ENCODE results near the gene HTN3.
"Not testable (repeated sequence)": the region's sequence is repeated elsewhere in the genome, so short reads cannot be mapped to it uniquely, and the experiment has no call there.

The HTN3 gene

DNA sequence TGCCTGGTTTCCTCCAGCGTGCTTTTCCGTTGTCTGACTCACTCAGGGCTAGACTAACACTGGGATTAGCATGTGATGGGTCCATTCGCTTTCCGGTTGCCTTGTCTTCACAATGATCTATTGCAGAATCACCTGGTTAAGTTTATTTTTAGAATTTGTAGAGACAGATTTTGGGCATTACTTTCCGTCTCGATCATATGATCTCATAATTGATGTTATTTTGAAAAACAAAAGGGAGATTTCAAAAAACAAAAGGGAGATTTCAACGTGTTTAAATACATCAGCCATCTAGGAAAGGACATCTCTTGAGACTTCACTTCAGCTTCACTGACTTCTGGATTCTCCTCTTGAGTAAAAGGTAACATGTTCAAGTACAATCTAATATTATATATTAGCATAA is at the start of gene HTN3:
HTN3 (plus strand) TSS at position 301 of the 400 bp plus-strand sequence. CDS start 2,282 bp downstream, outside the sequence.
- not testable (repeated sequence) for DNase-seq

DNA sequence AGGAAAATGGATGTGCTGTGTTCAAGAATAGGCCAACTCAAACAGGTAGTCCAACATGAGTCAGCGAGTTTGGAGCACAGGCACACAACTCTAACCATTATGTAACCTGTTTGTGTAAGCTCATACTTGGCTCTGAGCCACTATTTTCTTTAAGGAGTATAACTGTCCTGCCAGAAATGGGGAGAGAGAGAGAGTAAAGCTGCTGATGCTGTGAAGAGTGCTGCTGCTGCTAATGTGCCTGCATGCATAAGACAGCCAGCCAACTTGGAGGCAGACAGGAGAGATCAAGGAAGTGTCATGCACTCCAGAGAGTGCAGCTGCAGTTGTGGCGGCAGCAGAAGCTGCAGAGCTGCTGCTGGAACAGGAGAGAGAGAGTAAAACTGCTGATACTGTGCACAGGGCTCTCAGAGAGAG is 44.2 kb upstream of the HTN3 start:
- DNase-seq, result no peak

DNA sequence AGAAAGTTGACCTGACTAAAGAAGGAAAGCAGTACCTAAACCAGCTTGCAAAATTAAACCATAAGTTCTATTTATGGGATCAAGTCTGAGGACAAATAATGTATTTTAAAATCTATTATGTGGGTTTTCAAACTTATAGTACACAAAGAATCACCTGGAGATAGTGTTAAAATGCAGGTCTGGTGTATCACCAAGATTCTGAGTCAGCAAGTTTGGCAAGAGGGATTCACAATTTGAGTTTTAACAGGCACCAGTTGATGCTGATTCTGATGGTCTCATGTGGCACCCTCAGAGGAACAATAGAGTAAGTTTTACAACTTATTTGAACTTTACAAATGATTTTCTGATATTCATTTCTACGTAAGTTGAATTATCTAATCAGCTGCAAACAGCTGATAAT is 41.6 kb upstream of the HTN3 start:
- no peak for DNase-seq

DNA sequence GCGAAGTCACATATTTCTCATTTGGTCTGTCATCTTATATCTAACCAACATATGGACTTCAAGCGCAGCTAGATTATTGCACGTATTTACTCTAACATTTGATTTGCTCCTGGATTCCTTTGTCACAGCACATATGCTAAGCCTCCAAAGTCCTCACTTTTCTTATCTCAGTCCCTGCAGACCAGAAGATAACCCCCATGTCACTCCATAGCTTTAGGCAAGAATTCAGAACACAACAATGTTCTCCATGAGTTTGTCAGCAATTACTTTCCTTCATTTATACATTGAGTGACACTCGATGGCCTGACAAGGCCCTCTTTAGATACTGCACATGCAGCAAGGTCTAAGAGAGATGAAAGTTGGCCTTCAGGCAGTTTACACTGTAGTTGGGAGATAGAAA is 37.2 kb upstream of the HTN3 start:
- no peak for DNase-seq

DNA sequence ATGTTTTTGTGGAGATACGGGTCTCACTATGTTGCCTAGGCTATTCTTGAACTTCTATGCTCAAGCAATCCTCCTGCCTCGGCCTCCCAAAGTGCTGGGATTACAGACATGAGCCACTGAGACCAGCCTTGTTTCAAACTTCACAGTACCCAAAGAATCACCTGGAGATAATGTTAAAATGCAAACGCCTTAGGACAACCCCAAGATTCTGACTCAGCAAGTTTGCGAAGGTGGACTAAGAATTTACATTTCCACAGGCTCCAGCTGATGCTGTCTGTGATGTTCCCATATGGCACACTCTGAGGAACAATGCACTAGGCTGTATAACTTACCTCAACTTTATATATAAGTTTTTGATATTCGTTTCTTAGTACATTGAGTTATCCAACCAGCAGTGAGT is 33.5 kb upstream of the HTN3 start:
- no peak for DNase-seq

DNA sequence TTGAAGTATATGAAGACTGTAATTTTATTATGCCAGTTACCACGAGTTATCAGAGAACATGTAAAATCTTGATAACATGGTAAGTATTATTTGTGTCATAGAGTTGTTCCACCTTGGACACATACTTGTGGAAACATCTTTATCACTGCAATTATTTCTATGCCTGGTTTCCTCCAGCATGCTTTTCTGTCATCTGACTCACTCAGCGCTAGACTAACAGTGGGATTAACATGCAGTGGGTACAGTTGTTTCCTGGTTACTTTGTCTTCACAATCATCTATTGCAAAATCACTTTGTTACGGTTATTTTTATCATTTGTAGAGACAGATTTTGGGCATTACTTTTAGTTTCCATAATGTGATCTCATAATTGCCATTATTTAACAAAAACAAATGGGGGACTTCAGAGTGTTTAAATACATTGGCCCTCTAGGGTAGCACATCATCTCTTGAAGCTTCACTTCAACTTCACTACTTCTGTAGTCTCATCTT is 32.7 kb upstream of the HTN3 start, which contains the start of gene STATH:
STATH (plus strand) TSS at position 441 of the 491 bp plus-strand sequence. CDS start 2,472 bp downstream, outside the sequence.
- DNase-seq, result no peak

DNA sequence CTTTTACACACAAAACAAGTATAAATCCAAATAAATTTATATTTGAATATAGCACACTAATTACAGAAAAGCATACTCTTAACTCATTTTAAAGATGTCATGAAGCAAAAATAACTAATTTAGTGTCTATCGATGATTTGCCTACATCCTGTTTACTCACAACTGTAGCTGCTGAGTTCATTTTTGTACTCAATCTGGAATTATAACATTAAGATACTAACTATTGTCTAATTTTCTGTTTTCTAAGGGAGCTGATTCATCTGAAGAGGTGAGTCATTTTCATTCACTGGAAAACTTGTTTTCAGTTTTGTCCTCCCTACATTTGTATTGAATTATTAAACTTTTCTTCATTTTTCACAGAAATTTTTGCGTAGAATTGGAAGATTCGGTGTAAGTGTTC is 28.8 kb upstream of the HTN3 start:
- no peak for DNase-seq

DNA sequence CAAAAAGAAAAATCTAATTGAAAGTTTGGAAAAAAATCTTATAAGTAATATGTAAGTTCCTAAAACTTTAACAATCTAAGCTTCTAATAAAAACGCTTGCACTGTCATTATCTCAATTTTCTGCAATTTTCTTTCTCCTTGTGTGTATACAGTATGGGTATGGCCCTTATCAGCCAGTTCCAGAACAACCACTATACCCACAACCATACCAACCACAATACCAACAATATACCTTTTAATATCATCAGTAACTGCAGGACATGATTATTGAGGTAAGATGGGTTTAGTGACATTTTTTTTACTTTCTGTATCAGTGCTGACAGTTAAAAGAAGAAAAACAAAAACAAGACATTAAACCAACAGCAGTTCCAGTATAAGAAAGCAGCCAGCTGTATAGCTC is 27.5 kb upstream of the HTN3 start:
- no peak for DNase-seq

DNA sequence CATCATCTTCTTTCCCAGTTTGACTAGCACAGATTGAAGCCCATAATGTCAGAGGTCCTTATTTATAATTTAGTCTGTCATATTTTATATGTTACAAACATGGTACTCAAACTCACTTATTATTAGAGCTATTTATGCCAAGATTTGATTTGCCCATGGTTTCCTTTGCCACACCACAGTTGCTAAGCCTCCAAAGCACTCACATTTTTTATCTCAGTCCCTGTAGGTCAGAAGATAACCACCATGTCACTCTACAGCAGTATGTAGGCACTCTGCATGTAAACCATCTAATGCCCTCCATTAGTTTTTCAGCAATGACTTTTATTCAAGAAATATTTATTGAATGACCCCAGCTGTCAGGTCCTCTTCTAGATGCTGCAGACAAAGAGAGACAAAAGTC is 25.8 kb upstream of the HTN3 start:
- no peak for DNase-seq

DNA sequence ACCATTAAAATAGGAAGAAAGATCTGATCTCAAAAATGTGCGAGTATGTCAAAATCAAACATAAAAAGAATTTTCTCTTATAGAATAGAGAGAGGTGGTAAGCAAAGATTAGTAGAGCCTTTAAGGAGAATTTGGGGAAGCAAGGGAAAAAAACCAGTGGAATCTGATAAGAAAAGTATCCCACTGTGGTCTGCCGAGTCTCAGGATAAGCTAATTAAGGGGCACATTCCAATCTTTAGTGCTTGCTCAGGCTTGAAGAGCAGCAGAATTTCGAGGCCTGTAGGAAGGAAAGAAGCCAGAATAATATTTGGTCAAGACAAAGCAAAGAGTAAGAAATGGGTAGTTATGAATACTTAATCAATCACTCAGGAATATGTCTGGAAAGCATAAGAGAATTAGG is 19.5 kb upstream of the HTN3 start:
- DNase-seq, result no peak

DNA sequence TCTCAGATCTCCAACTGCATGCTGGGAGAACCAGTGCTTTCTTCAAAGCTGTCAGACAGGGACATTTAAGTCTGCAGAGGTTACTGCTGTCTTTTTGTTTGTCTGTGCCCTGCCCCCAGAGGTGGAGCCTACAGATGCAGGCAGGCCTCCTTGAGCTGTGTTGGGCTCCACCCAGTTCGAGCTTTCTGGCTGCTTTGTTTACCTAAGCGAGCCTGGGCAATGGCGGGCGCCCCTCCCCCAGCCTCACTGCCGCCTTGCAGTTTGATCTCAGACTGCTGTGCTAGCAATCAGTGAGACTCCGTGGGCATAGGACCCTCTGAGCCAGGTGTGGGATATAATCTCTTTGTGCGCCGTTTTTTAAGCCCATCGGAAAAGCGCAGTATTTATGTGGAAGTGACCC is 9.3 kb upstream of the HTN3 start:
- not testable (repeated sequence) for DNase-seq

DNA sequence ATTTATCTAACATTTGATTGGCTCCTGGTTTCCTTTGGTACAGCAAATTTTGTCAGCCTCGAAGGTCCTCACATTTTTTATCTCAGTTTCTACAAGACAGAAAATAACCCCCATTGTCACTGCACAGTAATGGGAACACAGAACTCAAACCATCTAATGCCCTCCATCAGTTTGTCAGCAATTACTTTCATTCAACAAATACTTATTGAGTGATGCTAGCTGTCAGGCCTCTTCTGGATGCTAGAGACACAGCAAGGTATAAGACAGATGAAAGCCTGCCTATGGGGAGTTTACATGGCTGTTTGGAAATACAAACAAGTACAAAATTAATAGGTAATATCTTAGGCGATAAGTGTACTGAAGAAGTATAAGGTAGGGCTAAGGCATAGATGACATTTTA is 5.0 kb upstream of the HTN3 start:
- DNase-seq, result no peak

DNA sequence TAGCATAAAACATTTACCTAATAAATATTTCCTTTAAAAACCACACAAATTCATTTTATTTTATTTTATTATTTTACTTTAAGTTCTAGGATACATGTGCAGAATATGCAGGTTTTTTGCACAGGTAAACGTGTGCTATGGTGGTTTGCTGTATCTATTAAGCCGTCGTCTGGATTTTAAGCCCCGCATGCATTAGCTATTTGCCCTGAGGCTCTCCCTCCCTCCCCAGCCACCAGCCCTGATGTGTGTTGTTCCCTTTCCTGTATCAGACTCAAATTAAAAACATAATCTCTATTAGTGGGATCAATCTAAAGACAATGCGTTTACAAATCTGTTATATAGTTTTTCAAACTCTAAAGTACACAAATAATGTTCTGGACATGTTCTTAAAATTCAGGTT is 1.2 kb upstream of the HTN3 start:
- no peak for DNase-seq

DNA sequence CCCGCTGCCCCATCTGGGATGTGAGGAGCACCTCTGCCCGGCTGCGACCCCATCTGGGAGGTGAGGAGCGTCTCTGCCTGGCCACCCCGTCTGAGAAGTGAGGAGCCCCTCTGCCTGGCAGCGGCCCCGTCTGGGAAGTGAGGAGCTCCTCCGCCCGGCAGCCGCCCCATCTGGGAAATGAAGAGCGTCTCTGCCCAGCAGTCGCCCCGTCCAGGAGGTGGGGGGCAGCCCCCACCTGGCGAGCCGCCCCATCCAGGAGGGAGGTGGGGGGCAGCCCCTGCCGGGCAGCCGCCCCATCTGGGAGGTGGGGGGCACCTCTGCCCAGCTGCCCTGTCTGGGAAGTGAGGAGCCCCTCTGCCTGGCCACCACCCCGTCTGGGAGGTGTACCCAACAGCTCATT is 9.3 kb downstream of the HTN3 start:
- DNase-seq, result not testable (repeated sequence)

DNA sequence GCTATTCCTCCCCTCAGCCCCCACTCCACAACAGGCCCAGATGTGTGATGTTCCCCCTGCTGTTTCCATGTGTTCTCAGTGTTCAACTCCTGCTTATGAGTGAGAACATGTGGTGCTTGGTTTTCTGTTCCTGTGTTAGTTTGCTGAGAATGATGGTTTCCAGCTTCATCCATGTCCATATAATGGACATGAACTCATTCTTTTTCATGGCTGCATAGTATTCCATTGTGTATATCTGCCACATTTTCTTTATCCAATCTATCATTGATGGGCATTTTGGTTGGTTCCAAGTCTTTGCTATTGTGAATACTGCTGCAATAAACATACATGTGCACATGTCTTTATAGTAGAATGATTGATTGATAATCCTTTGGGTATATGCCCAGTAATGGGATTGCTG is 11.7 kb downstream of the HTN3 start:
- not testable (repeated sequence) for DNase-seq

DNA sequence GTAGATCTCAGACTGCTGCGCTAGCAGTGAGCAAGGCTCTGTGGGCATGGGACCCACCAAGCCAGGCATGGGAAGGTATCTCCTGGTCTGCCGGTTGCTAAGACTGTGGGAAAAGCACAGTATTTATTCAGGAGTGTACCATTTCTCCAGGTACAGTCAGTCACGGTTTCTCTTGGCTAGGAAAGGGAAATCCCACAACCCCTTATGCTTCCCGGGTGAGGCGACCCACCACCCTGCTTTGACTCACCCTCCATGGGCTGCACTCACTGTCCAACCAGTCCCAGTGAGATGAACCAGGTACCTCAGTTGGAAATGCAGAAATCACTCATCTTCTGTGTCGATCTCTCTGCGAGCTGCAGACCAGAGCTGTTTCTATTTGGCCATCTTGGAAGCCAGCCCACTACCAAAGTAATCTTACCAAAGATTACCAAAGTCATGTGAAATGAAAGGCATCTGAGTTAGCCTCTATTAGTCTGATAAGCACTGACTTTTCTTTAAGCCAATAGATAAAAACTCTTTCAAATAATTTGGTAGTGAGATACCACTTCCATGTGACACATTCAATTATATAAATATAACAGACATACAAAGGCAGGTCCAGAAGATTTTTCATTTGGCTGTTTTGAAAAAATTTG is 13.5 kb downstream of the HTN3 start:
- DNase-seq, result no peak

DNA sequence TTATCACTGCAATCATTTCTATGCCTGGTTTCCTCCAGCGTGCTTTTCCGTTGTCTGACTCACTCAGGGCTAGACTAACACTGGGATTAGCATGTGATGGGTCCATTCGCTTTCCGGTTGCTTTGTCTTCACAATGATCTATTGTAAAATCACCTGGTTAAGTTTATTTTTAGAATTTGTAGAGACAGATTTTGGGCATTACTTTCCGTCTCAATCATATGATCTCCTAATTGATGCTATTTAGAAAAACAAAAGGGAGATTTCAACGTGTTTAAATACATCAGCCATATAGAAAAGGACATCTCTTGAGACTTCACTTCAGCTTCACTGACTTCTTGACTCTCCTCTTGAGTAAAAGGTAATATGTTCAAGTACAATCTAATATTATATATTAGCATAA is 21.9 kb downstream of the HTN3 start, which contains the start of gene HTN1:
HTN1 (plus strand) TSS at position 301 of the 400 bp plus-strand sequence. CDS start 2,639 bp downstream, outside the sequence.
- not testable (repeated sequence) for DNase-seq

DNA sequence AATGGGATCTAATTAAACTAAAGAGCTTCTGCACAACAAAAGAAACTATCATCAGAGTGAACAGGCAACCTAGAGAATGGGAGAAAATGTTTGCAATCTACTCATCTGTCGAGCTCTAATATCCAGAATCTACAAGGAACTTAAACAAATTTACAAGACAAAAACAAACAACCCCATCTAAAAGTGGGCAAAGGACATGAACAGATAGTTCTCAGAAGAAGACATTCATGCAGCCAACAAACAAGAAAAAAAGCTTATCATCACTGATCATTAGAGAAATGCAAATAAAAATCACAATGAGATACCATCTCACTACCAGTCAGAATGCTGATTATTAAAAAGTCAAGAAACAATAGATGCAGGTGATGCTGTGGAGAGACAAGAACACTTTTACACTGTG is 28.3 kb downstream of the HTN3 start:
- DNase-seq, result not testable (repeated sequence)

DNA sequence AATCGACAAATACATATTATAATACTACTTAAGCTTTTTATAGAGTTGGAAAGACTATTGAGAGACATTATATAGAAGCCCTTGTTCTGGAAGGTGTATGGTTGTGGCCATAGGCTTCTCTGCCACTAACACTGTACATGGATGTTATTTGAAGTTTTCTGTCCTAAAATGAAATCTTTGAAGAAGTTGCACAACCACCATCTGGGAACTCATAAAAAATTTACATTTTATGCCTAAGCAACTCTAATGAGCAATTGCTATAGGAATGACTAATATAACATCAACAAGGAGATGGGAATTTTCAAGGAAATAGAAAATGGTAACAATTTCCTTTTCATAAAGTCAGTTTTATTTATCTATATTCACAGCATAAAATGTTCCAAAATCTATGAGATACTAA is 29.4 kb downstream of the HTN3 start:
- DNase-seq, result no peak

DNA sequence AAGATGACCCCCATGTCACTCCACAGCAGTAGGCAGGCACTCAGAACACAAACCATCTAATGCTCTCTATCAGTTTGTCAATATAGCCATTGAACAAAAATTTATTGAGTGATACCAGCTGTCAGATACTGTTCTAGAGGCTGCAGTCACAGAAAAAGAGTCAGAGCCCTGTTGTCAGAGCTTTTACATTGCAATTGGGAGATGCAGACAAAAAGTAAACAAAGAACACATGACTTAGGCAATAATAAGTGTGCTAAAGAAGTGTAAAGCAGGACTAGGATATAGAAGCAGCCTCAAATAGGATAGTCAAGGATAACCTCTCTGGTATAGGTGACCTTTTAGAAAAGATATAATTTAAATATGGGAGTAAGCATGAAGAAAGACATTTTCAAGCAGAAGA is 30.9 kb downstream of the HTN3 start:
- DNase-seq, result no peak

DNA sequence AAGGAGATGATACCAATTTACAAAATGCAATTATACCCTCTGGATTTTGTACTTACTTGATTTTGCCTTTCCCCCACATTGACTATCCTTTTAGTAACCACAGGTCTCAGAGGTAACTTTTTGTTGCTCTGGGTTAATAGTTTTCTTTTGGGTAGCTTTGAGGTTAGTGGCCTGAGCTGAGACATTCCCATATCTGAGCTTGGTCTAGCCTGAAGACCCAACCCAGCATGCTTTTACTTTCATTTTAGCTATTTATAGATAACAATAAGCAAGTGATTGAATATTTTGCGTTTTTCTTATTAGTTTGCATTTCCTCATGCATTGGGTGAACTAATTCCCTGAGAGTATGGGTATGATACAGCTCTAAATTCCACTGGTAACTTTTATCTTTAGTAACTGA is 33.7 kb downstream of the HTN3 start:
- DNase-seq, result no peak

DNA sequence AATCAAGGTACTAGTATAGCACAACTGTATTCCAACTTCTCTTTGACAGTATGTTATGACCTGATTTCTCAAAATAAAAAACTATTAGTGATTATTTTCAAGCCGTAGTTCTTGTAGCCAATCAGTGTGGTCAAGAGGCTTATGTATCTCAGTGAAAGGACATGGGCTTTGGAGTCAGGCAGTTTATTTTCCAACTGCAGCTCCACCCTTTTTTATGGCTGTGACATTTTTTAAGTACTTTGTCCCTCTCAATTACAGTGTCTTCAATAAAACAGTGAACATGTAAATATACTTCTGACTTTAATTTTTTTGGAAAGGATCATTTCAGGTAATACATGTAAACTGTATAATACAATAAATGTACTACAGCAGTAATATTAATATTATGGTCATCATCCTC is 51.9 kb downstream of the HTN3 start:
- no peak for DNase-seq

All from activated CD4-positive, CD25-positive, alpha-beta regulatory T cell (primary cell).